Loucy (cell line): ENCODE results near the gene NECTIN2.

ENCODE experiments used
- CTCF ChIP-seq: fragments of 200-600 bp; sonication (generic); conservative IDR thresholded peaks from 2 replicates; pipeline ENCODE4 v1.5.1; 2014; ENCODE audit warnings: mild to moderate bottlenecking, antibody characterized with exemption, low read length
- EZH2phosphoT487 ChIP-seq: fragments of 200-600 bp; IDR thresholded peaks from 2 replicates; pipeline ENCODE4 v1.6.1; 2018; ENCODE audit warnings: antibody characterized with exemption, mild to moderate bottlenecking, moderate library complexity, borderline replicate concordance

- TF ChIP-seq CTCF, result no peak
- TF ChIP-seq EZH2phosphoT487, result no peak
These were observed 40.0 kb downstream of the NECTIN2 start for GRCh38 chr19:44886141-44886540.
